Ovary (tissue), 9 donors: Measurements from ENCODE around the gene SIK3. TPM values are rescaled to one million over a fixed set of nuclear protein-coding genes. Genes with fewer than 3 reads are reported as not detected.

Experiments used
- DNase-seq, 5 donors: peaks; one replicate each; pipeline ENCODE4 v3.0.0-alpha.2; 2019 to 2020
- H3K27ac ChIP-seq, 2 donors: fragments of 200-600 bp; one replicate each; pipeline versions ENCODE4 v1.5.1 to v1.8.0; 2019 to 2022
- H3K27me3 ChIP-seq: fragments of 200-600 bp; one replicate; pipeline ENCODE4 v1.8.0; 2022
- H3K36me3 ChIP-seq: fragments of 200-600 bp; sonication (generic); one replicate; pipeline ENCODE4 v1.5.1; 2019
- H3K4me1 ChIP-seq: one replicate; pipeline ENCODE4 v1.8.1; 2013; ENCODE audit warnings: mild to moderate bottlenecking, moderate library complexity; ENCODE audit not compliant: insufficient read depth
- H3K4me3 ChIP-seq: fragments of 200-600 bp; sonication (generic); one replicate; pipeline ENCODE4 v1.5.1; 2017
- H3K9me3 ChIP-seq, 2 donors: fragments of 200-600 bp in 1 of 2; sonication (generic) in 1 of 2; one replicate each; pipeline versions ENCODE4 v1.5.1 to v1.8.1; 2013 to 2019; ENCODE audit warnings: mild to moderate bottlenecking in 1 of 2, moderate library complexity in 1 of 2
- EP300 ChIP-seq: sonication (generic); formaldehyde crosslinking; IDR thresholded peaks from one replicate; pipeline ENCODE4 v1.6.1; 2017; ENCODE audit warnings: antibody characterized with exemption
- POLR2A ChIP-seq: fragments of 450-650 bp; IDR thresholded peaks from one replicate; pipeline ENCODE4 v1.6.1; 2017; ENCODE audit warnings: antibody characterized with exemption, mild to moderate bottlenecking, moderate library complexity
- WGBS, 3 donors: extraction: QIAGEN DNeasy Blood & Tissue Kit in 1 of 3; methylation state at CpG; one replicate each; pipeline versions ENCODE4 v1.1.5 to v1.1.7; 2013 to 2017; 5-methylcytosine and 5-hydroxymethylcytosine counted together
- intact Hi-C, 4 donors: fragments of 100-400 bp; cut with DNase I; formaldehyde crosslinking; loops; one replicate each; pipeline versions ENCODE4 v1.11.0 to v1.15.1; 2022 to 2023
- polyA plus RNA-seq, 2 donors: library from polyadenylated mRNA; stranded (reverse); fragments of 200-250 nt in 1 of 2; fragments of 350-450 nt in 1 of 2; fragmentation: Illumina TruSeq in 1 of 2; extraction: RNeasy Lipid Tissue Mini Kit (QIAGEN cat#74804) in 1 of 2; gene quantifications; one replicate each; pipeline ENCODE4 v1.2.3, GENCODE V29; 2013 to 2014
- total RNA-seq, 7 donors: library from RNA; depleted of rRNA in 2 of 7; stranded (reverse); fragments of >200 nt in 2 of 7; fragmentation: NEBNext Ultra II Directional in 3 of 7; extraction: Animal tissue kit (Norgen Biotek cat#: 25700) in 3 of 7; gene quantifications; one replicate each; pipeline versions ENCODE4 v1.1.0 to v1.2.4, GENCODE V29; 2016 to 2023
- TF ChIP-seq, protein P1 (sequence below), 3 donors: fragments of 450-650 bp in 2 of 3; fragments of 200-600 bp in 1 of 3; IDR thresholded peaks; one replicate each; pipeline versions ENCODE4 v1.5.1 to v1.8.0; 2016 to 2022; ENCODE audit warnings: antibody characterized with exemption in 3 of 3, mild to moderate bottlenecking in 1 of 3
- donor health status: DM: no; HTN: no; CAD: no; lungs with moderate emphysema.
- donor health status: DM: no; HTN: no; CAD: no.
- donor health status: Bipolar disorder and iron deficiency.
- donor health status: DM: yes; HTN: yes; CAD: no.
- donor health status: DM: no; HTN: no; CAD: no.
- donor health status: DM: yes; HTN: yes; CAD: no.

SIK3 gene
- total and polyA plus RNA-seq, 9 donors = 18.3 to 134 (median 56.2) TPM

DNA sequence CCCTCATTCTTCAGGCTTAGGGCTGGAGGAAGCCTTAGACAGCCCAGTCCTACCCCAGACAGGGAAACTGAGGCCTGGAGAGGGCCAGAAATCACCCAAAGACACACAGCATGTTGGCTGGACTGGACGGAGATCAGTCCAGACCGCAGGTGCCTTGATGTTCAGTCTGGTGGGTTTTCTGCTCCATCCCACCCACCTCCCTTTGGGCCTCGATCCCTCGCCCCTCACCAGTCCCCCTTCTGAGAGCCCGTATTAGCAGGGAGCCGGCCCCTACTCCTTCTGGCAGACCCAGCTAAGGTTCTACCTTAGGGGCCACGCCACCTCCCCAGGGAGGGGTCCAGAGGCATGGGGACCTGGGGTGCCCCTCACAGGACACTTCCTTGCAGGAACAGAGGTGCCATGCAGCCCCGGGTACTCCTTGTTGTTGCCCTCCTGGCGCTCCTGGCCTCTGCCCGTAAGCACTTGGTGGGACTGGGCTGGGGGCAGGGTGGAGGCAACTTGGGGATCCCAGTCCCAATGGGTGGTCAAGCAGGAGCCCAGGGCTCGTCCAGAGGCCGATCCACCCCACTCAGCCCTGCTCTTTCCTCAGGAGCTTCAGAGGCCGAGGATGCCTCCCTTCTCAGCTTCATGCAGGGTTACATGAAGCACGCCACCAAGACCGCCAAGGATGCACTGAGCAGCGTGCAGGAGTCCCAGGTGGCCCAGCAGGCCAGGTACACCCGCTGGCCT lies 267.9 kb downstream of the SIK3 start:
- Histone ChIP-seq H3K36me3 (no peaks in the 10 kb centered on the region), H3K27ac (no peak overlapping the region), H3K4me1 (peaks cover 11% of the 10 kb centered on the region), H3K27me3 (no peaks in the 10 kb centered on the region), H3K9me3 (no peaks in the 10 kb centered on the region), H3K4me3 (no peak overlapping the region)
- TF ChIP-seq, protein P1, sequence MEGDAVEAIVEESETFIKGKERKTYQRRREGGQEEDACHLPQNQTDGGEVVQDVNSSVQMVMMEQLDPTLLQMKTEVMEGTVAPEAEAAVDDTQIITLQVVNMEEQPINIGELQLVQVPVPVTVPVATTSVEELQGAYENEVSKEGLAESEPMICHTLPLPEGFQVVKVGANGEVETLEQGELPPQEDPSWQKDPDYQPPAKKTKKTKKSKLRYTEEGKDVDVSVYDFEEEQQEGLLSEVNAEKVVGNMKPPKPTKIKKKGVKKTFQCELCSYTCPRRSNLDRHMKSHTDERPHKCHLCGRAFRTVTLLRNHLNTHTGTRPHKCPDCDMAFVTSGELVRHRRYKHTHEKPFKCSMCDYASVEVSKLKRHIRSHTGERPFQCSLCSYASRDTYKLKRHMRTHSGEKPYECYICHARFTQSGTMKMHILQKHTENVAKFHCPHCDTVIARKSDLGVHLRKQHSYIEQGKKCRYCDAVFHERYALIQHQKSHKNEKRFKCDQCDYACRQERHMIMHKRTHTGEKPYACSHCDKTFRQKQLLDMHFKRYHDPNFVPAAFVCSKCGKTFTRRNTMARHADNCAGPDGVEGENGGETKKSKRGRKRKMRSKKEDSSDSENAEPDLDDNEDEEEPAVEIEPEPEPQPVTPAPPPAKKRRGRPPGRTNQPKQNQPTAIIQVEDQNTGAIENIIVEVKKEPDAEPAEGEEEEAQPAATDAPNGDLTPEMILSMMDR (IDR thresholded peaks at IDR 0.05) = no peak
- TF ChIP-seq EP300 (no peak), POLR2A (no peak)
- DNase-seq = no peak
- intact Hi-C loops = loop anchor here in 1 of 4 donors (5.0 kb wide), 1 partner anchor 38 kb away; the partner anchor contains the start of gene APOA5
- WGBS, 3 donors = 95 to 99% (median 97%) methylated on average over 14 to 17 of the region's 17 CpGs

DNA sequence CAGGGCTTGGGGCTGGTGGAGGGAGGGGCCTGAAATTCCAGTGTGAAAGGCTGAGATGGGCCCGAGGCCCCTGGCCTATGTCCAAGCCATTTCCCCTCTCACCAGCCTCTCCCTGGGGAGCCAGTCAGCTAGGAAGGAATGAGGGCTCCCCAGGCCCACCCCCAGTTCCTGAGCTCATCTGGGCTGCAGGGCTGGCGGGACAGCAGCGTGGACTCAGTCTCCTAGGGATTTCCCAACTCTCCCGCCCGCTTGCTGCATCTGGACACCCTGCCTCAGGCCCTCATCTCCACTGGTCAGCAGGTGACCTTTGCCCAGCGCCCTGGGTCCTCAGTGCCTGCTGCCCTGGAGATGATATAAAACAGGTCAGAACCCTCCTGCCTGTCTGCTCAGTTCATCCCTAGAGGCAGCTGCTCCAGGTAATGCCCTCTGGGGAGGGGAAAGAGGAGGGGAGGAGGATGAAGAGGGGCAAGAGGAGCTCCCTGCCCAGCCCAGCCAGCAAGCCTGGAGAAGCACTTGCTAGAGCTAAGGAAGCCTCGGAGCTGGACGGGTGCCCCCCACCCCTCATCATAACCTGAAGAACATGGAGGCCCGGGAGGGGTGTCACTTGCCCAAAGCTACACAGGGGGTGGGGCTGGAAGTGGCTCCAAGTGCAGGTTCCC lies 268.6 kb downstream of the SIK3 start, which contains the start of gene APOC3:
Gene APOC3, plus strand, starts transcription at position 383 of the 659 bp plus-strand sequence. CDS start 676 bp downstream, outside the sequence.
- Histone ChIP-seq H3K4me1 (peaks cover 6% of the 10 kb centered on the region), H3K27ac (peak within 1 kb of the TSS; percentile 14 to 37), H3K9me3 (no peaks in the 10 kb centered on the region), H3K4me3 (no peak within 1 kb of the TSS), H3K27me3 (no peaks in the 10 kb centered on the region), H3K36me3 (no peaks in the 10 kb centered on the region)
- WGBS, 3 donors = 66 to 76% (median 69%) methylated on average over 9 of the region's 9 CpGs
- DNase-seq = peak in 2 of 5 donors; percentile 37 to 52
- TF ChIP-seq POLR2A (no peak), EP300 (no peak)
- TF ChIP-seq, protein P1 (IDR thresholded peaks at IDR 0.05) = no peak
- intact Hi-C loops = loop anchor here in 1 of 4 donors (5.0 kb wide), 1 partner anchor 37 kb away; the partner anchor contains the start of gene APOA5

DNA sequence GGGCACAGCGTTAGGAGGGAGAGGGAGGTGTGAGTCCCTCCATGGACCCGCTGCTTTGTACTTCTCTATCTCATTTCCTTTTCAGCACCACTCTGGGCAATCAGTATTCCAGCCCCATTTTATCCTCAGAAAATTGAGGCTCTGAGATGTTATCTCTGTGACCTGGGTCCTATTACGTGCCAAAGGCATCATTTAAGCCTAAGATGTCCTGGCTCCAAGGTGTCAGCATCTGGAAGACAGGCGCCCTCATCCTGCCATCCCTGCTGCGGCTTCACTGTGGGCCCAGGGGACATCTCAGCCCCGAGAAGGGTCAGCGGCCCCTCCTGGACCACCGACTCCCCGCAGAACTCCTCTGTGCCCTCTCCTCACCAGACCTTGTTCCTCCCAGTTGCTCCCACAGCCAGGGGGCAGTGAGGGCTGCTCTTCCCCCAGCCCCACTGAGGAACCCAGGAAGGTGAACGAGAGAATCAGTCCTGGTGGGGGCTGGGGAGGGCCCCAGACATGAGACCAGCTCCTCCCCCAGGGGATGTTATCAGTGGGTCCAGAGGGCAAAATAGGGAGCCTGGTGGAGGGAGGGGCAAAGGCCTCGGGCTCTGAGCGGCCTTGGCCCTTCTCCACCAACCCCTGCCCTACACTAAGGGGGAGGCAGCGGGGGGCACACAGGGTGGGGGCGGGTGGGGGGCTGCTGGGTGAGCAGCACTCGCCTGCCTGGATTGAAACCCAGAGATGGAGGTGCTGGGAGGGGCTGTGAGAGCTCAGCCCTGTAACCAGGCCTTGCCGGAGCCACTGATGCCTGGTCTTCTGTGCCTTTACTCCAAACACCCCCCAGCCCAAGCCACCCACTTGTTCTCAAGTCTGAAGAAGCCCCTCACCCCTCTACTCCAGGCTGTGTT lies 269.4 kb downstream of the SIK3 start:
- intact Hi-C loops = no loop called here
- Histone ChIP-seq H3K27me3 (no peaks in the 10 kb centered on the region), H3K27ac (peak overlapping the region in 1 of 2 donors; percentile 37), H3K9me3 (no peaks in the 10 kb centered on the region), H3K4me3 (no peak overlapping the region), H3K36me3 (no peaks in the 10 kb centered on the region), H3K4me1 (peaks cover 6% of the 10 kb centered on the region)
- WGBS, 3 donors = 59 to 71% (median 61%) methylated on average over 16 of the region's 16 CpGs
- no peak for DNase-seq
- TF ChIP-seq, protein P1 (IDR thresholded peaks at IDR 0.05) = no peak
- TF ChIP-seq POLR2A (no peak), EP300 (no peak)

DNA sequence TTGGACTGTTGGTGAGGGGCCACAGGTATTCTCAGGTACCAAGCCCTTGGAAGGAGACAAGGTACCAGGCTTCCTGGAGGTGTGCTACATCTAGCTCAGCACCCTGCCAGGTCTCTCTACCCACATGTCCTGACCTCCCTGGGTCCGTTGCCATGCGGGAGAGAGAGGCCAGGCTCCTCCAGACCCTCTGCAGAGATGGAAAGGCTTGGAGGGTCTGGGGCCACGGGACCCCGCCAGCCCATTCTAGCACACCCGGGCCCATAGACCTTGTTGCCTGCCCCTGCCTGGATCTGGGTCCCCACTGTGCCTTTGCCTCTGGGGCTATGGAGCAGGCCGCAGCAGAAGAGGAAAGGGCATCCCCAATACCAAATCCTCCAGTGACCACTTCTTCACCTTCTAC lies 270.8 kb downstream of the SIK3 start:
- Histone ChIP-seq H3K4me3 (no peak overlapping the region), H3K27ac (no peak overlapping the region), H3K36me3 (no peaks in the 10 kb centered on the region), H3K9me3 (no peaks in the 10 kb centered on the region), H3K27me3 (no peaks in the 10 kb centered on the region), H3K4me1 (peaks cover 6% of the 10 kb centered on the region)
- DNase-seq = no peak
- WGBS, 3 donors = 85 to 95% (median 91%) methylated on average over 6 of the region's 6 CpGs
- intact Hi-C loops = no loop called here
- TF ChIP-seq EP300 (no peak), POLR2A (no peak)
- TF ChIP-seq, protein P1 (IDR thresholded peaks at IDR 0.05) = no peak
